ENCODE measurements around the gene BMP5. TPM values are rescaled to one million over a fixed set of nuclear protein-coding genes. Genes with fewer than 3 reads are reported as not detected.

The BMP5 gene
- total RNA-seq, 2 experiments from 2014 or later: not detected

DNA sequence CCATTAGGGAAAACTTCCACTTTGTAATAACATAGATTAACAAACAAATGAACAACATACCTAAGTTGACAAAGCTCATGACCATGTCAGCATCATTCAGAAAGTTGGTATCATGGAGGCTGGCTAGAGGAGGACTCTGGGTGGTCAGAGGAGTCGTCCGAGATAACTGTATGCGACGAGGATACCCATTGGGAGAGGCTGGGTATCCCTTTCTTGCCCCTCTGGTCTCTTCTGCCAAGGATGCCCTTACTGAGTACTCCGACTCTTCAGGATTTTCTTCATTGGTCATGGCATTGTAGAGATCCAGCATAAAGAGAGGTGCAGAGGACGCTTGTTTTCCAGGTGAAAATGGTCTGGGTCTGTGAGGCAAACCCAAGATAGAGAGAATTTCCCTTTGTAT, 1.1 kb downstream of the BMP5 start:
- Histone ChIP-seq H3K9me3 (ENCODE audit: control insufficient read depth in 1 of 2, insufficient read depth in 1 of 2, low read length in 2 of 2) (no peaks in the 10 kb centered on the region), H3K27me3 (ENCODE audit: control insufficient read depth in 1 of 2, insufficient read depth in 2 of 2, low read length in 2 of 2) (no peaks in the 10 kb centered on the region), H3K27ac (ENCODE audit: low read depth in 1 of 2, low read length in 2 of 2) (no peak overlapping the region), H3K36me3 (ENCODE audit: insufficient read depth, low read length) (no peaks in the 10 kb centered on the region), H3K4me3 (ENCODE audit: low read length) (no peak overlapping the region), H3K4me1 (ENCODE audit: insufficient read depth, low read length) (no peaks in the 10 kb centered on the region)
- no peaks in the 10 kb centered on the region for H3K4me1 Mint-ChIP-seq (ENCODE audit: low read depth)
- ATAC-seq (ENCODE audit: poor library complexity) (no peak), DNase-seq (no peak)
- H3K9me3 Mint-ChIP-seq: no peaks in the 10 kb centered on the region
- no peaks in the 10 kb centered on the region for H3K27me3 Mint-ChIP-seq
- TF ChIP-seq, protein P1, sequence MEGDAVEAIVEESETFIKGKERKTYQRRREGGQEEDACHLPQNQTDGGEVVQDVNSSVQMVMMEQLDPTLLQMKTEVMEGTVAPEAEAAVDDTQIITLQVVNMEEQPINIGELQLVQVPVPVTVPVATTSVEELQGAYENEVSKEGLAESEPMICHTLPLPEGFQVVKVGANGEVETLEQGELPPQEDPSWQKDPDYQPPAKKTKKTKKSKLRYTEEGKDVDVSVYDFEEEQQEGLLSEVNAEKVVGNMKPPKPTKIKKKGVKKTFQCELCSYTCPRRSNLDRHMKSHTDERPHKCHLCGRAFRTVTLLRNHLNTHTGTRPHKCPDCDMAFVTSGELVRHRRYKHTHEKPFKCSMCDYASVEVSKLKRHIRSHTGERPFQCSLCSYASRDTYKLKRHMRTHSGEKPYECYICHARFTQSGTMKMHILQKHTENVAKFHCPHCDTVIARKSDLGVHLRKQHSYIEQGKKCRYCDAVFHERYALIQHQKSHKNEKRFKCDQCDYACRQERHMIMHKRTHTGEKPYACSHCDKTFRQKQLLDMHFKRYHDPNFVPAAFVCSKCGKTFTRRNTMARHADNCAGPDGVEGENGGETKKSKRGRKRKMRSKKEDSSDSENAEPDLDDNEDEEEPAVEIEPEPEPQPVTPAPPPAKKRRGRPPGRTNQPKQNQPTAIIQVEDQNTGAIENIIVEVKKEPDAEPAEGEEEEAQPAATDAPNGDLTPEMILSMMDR (IDR thresholded peaks at IDR 0.05): no peak
- intact Hi-C loops (cut with DNase I, micrococcal nuclease): no loop called here
- POLR2A ChIA-PET: no interaction called here
- H3K27ac Mint-ChIP-seq: no peak overlapping the region
- H3K36me3 Mint-ChIP-seq (ENCODE audit: low read depth): no peaks in the 10 kb centered on the region
- CTCF ChIA-PET: no interaction called here
- no peak overlapping the region for H3K4me3 Mint-ChIP-seq

DNA sequence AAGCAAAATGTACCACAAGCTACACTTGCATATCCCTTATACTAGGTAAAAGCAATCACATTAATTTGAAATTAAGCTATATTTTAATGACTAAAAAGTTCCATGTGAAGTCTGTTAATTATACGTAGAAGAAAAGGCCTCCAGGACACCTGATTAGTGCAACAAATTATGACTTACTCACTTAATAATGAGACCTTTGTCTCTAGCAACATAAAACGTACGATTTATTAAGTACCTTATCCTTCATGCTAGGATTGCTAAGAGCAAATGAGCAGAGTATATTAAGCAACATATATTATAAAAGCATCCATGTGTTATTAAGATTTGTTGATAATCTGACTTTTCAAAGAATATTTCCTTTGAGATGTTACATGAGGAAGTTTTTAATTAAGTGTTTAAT, 2.5 kb downstream of the BMP5 start:
- Histone ChIP-seq H3K36me3 (ENCODE audit: insufficient read depth, low read length) (no peaks in the 10 kb centered on the region), H3K4me3 (ENCODE audit: low read length) (no peak overlapping the region), H3K9me3 (ENCODE audit: control insufficient read depth in 1 of 2, insufficient read depth in 1 of 2, low read length in 2 of 2) (no peaks in the 10 kb centered on the region), H3K4me1 (ENCODE audit: insufficient read depth, low read length) (no peaks in the 10 kb centered on the region), H3K27me3 (ENCODE audit: control insufficient read depth in 1 of 2, insufficient read depth in 2 of 2, low read length in 2 of 2) (no peaks in the 10 kb centered on the region), H3K27ac (ENCODE audit: low read depth in 1 of 2, low read length in 2 of 2) (no peak overlapping the region)
- TF ChIP-seq, protein P1 (IDR thresholded peaks at IDR 0.05): no peak
- Mint-ChIP-seq H3K4me3 (no peak overlapping the region), H3K27me3 (no peaks in the 10 kb centered on the region), H3K27ac (no peak overlapping the region), H3K9me3 (no peaks in the 10 kb centered on the region), H3K36me3 (ENCODE audit: low read depth) (no peaks in the 10 kb centered on the region), H3K4me1 (ENCODE audit: low read depth) (no peaks in the 10 kb centered on the region)
- ChIA-PET CTCF (no interaction called here), POLR2A (no interaction called here)
- ATAC-seq (ENCODE audit: poor library complexity) (no peak), DNase-seq (no peak)
- intact Hi-C loops (cut with DNase I, micrococcal nuclease): no loop called here

DNA sequence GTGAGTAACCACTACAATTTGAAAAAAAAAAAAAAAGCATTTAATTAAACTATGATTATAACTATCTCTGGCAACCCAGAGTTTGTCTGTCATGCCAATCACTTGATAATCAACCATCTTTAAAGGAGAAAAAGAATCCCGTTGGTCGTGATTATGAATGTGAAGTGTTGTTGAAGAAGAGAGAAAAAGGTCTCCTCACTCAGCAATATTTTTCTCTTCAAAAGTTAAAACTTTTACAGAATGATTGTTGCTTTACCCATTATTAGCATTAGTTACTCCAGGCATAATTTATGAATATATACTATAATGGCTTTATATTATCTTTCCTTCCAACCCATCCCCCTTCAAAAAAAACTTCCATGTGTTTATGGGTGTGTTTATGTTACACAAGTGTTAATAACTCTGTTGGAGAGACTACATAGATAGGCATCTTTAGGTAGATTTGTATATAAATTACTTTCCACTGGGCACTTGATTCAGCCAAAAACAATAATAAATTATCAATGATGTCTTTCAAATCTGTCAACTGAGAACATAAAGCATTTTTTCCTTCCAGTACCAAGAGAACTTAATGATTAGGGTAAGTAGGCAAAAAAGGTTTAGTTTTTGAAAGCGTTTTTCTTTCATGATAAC, 5.1 kb downstream of the BMP5 start:
- ATAC-seq (ENCODE audit: poor library complexity) (no peak), DNase-seq (no peak)
- no peak overlapping the region for H3K27ac Mint-ChIP-seq
- POLR2A ChIA-PET: no interaction called here
- no peak overlapping the region for H3K4me3 ChIP-seq (ENCODE audit: low read length)
- no peaks in the 10 kb centered on the region for H3K4me1 ChIP-seq (ENCODE audit: insufficient read depth, low read length)
- H3K9me3 Mint-ChIP-seq: peaks cover 3% of the 10 kb centered on the region
- H3K27me3 Mint-ChIP-seq: no peaks in the 10 kb centered on the region
- no peaks in the 10 kb centered on the region for H3K4me1 Mint-ChIP-seq (ENCODE audit: low read depth)
- no peaks in the 10 kb centered on the region for H3K9me3 ChIP-seq (ENCODE audit: control insufficient read depth in 1 of 2, insufficient read depth in 1 of 2, low read length in 2 of 2)
- CTCF ChIA-PET: no interaction called here
- no peaks in the 10 kb centered on the region for H3K36me3 ChIP-seq (ENCODE audit: insufficient read depth, low read length)
- TF ChIP-seq, protein P1 (IDR thresholded peaks at IDR 0.05): no peak
- intact Hi-C loops (cut with DNase I, micrococcal nuclease): no loop called here
- H3K36me3 Mint-ChIP-seq (ENCODE audit: low read depth): no peaks in the 10 kb centered on the region
- no peaks in the 10 kb centered on the region for H3K27me3 ChIP-seq (ENCODE audit: control insufficient read depth in 1 of 2, insufficient read depth in 2 of 2, low read length in 2 of 2)
- H3K27ac ChIP-seq (ENCODE audit: low read depth in 1 of 2, low read length in 2 of 2): no peak overlapping the region
- H3K4me3 Mint-ChIP-seq: no peak overlapping the region

Measured in CD4-positive, alpha-beta T cell (primary cell).